GM23338 (cell line): ENCODE results near the gene CYSTM1. TPM values are rescaled to one million over a fixed set of nuclear protein-coding genes. Genes with fewer than 3 reads are reported as not detected.

Source experiments
- ATAC-seq: fragments of 200-7000 bp; cut with Tn5 transposase; 3 replicates; pipeline ENCODE4 v1.9.1; 2020
- DNase-seq: peaks from one replicate; pipeline ENCODE4 v3.0.0-alpha.2; 2015; ENCODE audit warnings: low spot score
- H2AFZ ChIP-seq: fragments of 200-600 bp; sonication (generic); 2 replicates; pipeline ENCODE4 v1.8.0; 2016; ENCODE audit warnings: antibody characterized with exemption, mild to moderate bottlenecking, moderate library complexity
- H3F3A ChIP-seq: fragments of 200-600 bp; sonication (generic); replicated peaks from 2 replicates; pipeline ENCODE4 v1.8.0; 2017; ENCODE audit warnings: antibody characterized with exemption, mixed run types, low read depth
- H3K27ac ChIP-seq: fragments of 200-600 bp; sonication (generic); 2 replicates; pipeline ENCODE4 v1.6.1; 2016; ENCODE audit warnings: low read depth
- H3K27me3 ChIP-seq: fragments of 200-600 bp; sonication (generic); 2 replicates; pipeline ENCODE4 v1.8.0; 2016; ENCODE audit warnings: mild to moderate bottlenecking, mixed run types, moderate library complexity; ENCODE audit not compliant: insufficient read depth
- H3K36me3 ChIP-seq: fragments of 200-600 bp; sonication (generic); 2 replicates; pipeline ENCODE4 v1.8.0; 2016; ENCODE audit warnings: mild to moderate bottlenecking; ENCODE audit not compliant: insufficient read depth
- H3K4me1 ChIP-seq: fragments of 200-600 bp; sonication (generic); 2 replicates; pipeline ENCODE4 v1.8.0; 2016; ENCODE audit warnings: mild to moderate bottlenecking, moderate library complexity; ENCODE audit not compliant: insufficient read depth
- H3K4me2 ChIP-seq: fragments of 200-600 bp; sonication (generic); 2 replicates; pipeline ENCODE4 v1.7.1; 2017; ENCODE audit warnings: mixed run types
- H3K4me3 ChIP-seq: fragments of 200-600 bp; sonication (generic); 2 replicates; pipeline ENCODE4 v1.6.1; 2016; ENCODE audit warnings: mixed run types
- H3K79me2 ChIP-seq: fragments of 200-600 bp; sonication (generic); replicated peaks from 2 replicates; pipeline ENCODE4 v1.8.0; 2017; ENCODE audit warnings: mild to moderate bottlenecking; ENCODE audit not compliant: insufficient read depth
- H3K9me2 ChIP-seq: fragments of 200-600 bp; sonication (generic); 2 replicates; pipeline ENCODE4 v1.8.0; 2017; ENCODE audit not compliant: insufficient read depth
- H4K20me1 ChIP-seq: fragments of 200-600 bp; sonication (generic); replicated peaks from 2 replicates; pipeline ENCODE4 v1.8.0; 2017; ENCODE audit warnings: mild to moderate bottlenecking; ENCODE audit not compliant: insufficient read depth
- H3K27ac Mint-ChIP-seq: 2 replicates; pipeline ENCODE4 v1.8.0; 2020; ENCODE audit warnings: inconsistent platforms, mild to moderate bottlenecking, moderate library complexity, mixed read lengths
- H3K27me3 Mint-ChIP-seq: 3 replicates; pipeline ENCODE4 v1.8.0; 2022; ENCODE audit warnings: low read depth, mild to moderate bottlenecking, moderate library complexity, mixed read lengths, inconsistent platforms; ENCODE audit not compliant: insufficient read depth, poor library complexity
- H3K36me3 Mint-ChIP-seq: 3 replicates; pipeline ENCODE4 v1.8.0; 2021; ENCODE audit warnings: low read depth, mild to moderate bottlenecking, inconsistent platforms, moderate library complexity, mixed read lengths
- H3K4me1 Mint-ChIP-seq: 3 replicates; pipeline ENCODE4 v1.8.0; 2020; ENCODE audit warnings: mild to moderate bottlenecking, inconsistent platforms, mixed read lengths
- H3K4me3 Mint-ChIP-seq: 3 replicates; pipeline ENCODE4 v1.8.0; 2021; ENCODE audit warnings: moderate library complexity, mild to moderate bottlenecking, inconsistent platforms, mixed read lengths
- H3K9me3 Mint-ChIP-seq: 3 replicates; pipeline ENCODE4 v1.8.0; 2020; ENCODE audit warnings: moderate library complexity, mild to moderate bottlenecking, inconsistent platforms, mixed read lengths
- CREB1 ChIP-seq: fragments of 250-450 bp; sonication (Bioruptor Pico); IDR thresholded peaks from 2 replicates; pipeline ENCODE4 v1.5.0; 2020; ENCODE audit warnings: low read depth, mild to moderate bottlenecking, moderate library complexity
- CTCF ChIP-seq, 2 experiments: fragments of 200-600 bp in 1 of 2; sonication (generic) in 1 of 2; conservative IDR thresholded peaks; 2 replicates each; pipeline versions ENCODE4 v1.5.1 to v1.6.1; 2016 to 2017; ENCODE audit warnings: antibody characterized with exemption in 2 of 2, low read depth in 2 of 2, mild to moderate bottlenecking in 2 of 2, moderate library complexity in 1 of 2
- EZH2 ChIP-seq: fragments of 200-600 bp; sonication (generic); IDR thresholded peaks from one replicate; pipeline ENCODE4 v1.8.0; 2017; ENCODE audit warnings: antibody characterized with exemption, mild to moderate bottlenecking, low read depth; ENCODE audit not compliant: unreplicated experiment
- EZH2phosphoT487 ChIP-seq: fragments of 200-600 bp; sonication (generic); IDR thresholded peaks from one replicate; pipeline ENCODE4 v1.8.1; 2018; ENCODE audit warnings: antibody characterized with exemption; ENCODE audit not compliant: unreplicated experiment
- polyA plus RNA-seq: library from polyadenylated mRNA; unstranded; fragments of >200 nt; fragmentation: Nextera tagmentation; extraction: Ambion mirVana; gene quantifications from 2 replicates; pipeline ENCODE4 v1.2.1, GENCODE V29; 2016
- total RNA-seq: library from RNA; depleted of rRNA; stranded (reverse); fragments of >200 nt; shearing (Covaris generic); gene quantifications from 2 replicates; pipeline ENCODE4 v1.2.3, GENCODE V29; 2014
- TF ChIP-seq, protein P1 (sequence below): IDR thresholded peaks from one replicate; pipeline ENCODE4 v1.6.1; 2018; ENCODE audit warnings: antibody characterized with exemption; ENCODE audit not compliant: unreplicated experiment

The CYSTM1 gene
- total and polyA plus RNA-seq, 2 experiments from 2014 or later: 14.4 to 46.0 TPM

DNA sequence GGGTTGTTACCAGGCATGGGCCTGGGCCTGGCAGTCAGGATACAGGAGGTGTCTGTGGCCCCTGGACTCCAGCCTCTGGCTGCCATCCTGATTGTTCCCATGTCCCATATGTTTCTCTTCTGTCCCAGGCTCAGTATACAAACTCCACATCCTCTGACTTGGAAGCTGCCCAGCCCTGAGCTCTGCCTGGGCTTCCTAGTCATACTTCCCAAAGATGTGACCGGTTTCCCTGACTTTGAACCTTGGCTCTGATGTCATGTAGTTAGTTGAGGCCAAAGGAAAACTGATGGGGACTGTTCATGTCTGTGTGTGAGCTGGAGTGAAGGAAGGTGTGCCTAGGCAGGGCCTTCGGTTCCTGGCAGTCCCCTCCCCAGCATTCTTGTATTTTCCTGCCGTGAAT is 50.4 kb downstream of the CYSTM1 start (continued):
- TF ChIP-seq EZH2 (no peak), EZH2phosphoT487 (no peak), CREB1 (CRISPR knock-in tag) (no peak)

DNA sequence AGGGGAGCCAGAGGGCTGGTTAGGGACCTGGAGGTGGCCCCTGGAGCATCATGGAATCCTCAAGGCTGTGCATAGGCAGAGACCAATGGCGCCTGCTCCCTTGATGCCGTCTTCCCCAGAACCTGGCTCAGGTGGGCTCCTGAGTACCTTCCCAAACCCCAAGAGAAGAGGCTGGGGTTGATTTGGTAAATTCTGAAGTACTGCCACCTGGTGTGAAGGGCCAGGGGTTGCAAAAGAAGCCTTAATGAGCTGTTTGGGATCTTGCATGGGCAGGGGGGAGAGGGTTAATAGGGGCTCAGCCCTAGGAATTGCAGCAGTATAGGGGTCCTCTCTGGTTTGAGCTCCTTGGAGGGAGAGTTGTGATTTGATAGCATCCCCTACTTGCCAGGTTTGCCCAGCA is 52.1 kb downstream of the CYSTM1 start:
- no peak for TF ChIP-seq EZH2phosphoT487
- TF ChIP-seq CTCF (conservative IDR thresholded peaks at IDR 0.05; ENCODE audit: low read depth in 2 of 2): peak; percentile 29 to 50; a peak in 2 of 4 replicates
- no peaks in the 10 kb centered on the region for H3K36me3 Mint-ChIP-seq
- peak; percentile 64 for ATAC-seq
- DNase-seq: peak; percentile 58
- Histone ChIP-seq H3K9me2 (0 out of 2 replicates have a peak, but pooled peaks cover 6% of the 10 kb centered on the region), H3K4me3 (no peak overlapping the region), H3K4me1 (no peaks in the 10 kb centered on the region), H3K27ac (no peak overlapping the region), H3F3A (no peaks in the 10 kb centered on the region), H3K4me2 (no peak overlapping the region), H3K79me2 (no peaks in the 10 kb centered on the region), H3K27me3 (no peaks in the 10 kb centered on the region), H3K36me3 (no peaks in the 10 kb centered on the region), H2AFZ (no peak overlapping the region), H4K20me1 (no peaks in the 10 kb centered on the region; the same call in 1 of the 2 replicates)
- H3K4me3 Mint-ChIP-seq: no peak overlapping the region
- no peaks in the 10 kb centered on the region for H3K9me3 Mint-ChIP-seq
- H3K27ac Mint-ChIP-seq: no peak overlapping the region
- H3K27me3 Mint-ChIP-seq: peaks cover 2% of the 10 kb centered on the region
- H3K4me1 Mint-ChIP-seq: no peaks in the 10 kb centered on the region

GRCh38 chr5:140228364-140228837 is 53.4 kb downstream of the CYSTM1 start:
- TF ChIP-seq, protein P1, sequence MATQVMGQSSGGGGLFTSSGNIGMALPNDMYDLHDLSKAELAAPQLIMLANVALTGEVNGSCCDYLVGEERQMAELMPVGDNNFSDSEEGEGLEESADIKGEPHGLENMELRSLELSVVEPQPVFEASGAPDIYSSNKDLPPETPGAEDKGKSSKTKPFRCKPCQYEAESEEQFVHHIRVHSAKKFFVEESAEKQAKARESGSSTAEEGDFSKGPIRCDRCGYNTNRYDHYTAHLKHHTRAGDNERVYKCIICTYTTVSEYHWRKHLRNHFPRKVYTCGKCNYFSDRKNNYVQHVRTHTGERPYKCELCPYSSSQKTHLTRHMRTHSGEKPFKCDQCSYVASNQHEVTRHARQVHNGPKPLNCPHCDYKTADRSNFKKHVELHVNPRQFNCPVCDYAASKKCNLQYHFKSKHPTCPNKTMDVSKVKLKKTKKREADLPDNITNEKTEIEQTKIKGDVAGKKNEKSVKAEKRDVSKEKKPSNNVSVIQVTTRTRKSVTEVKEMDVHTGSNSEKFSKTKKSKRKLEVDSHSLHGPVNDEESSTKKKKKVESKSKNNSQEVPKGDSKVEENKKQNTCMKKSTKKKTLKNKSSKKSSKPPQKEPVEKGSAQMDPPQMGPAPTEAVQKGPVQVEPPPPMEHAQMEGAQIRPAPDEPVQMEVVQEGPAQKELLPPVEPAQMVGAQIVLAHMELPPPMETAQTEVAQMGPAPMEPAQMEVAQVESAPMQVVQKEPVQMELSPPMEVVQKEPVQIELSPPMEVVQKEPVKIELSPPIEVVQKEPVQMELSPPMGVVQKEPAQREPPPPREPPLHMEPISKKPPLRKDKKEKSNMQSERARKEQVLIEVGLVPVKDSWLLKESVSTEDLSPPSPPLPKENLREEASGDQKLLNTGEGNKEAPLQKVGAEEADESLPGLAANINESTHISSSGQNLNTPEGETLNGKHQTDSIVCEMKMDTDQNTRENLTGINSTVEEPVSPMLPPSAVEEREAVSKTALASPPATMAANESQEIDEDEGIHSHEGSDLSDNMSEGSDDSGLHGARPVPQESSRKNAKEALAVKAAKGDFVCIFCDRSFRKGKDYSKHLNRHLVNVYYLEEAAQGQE: no peak
- Histone ChIP-seq H3K4me3 (no peak overlapping the region), H2AFZ (no peak overlapping the region), H3K36me3 (no peaks in the 10 kb centered on the region), H3K4me2 (no peak overlapping the region), H3F3A (no peaks in the 10 kb centered on the region), H4K20me1 (no peaks in the 10 kb centered on the region; the same call in 1 of the 2 replicates), H3K9me2 (0 out of 2 replicates have a peak, but pooled peaks cover 6% of the 10 kb centered on the region), H3K4me1 (no peaks in the 10 kb centered on the region), H3K27ac (no peak overlapping the region), H3K79me2 (no peaks in the 10 kb centered on the region), H3K27me3 (no peaks in the 10 kb centered on the region)
- Mint-ChIP-seq H3K36me3 (no peaks in the 10 kb centered on the region), H3K27ac (no peak overlapping the region), H3K4me3 (no peak overlapping the region), H3K9me3 (no peaks in the 10 kb centered on the region), H3K27me3 (peaks cover 2% of the 10 kb centered on the region), H3K4me1 (no peaks in the 10 kb centered on the region)
- no peak for DNase-seq
- no peak for ATAC-seq
